Right atrium auricular region (tissue), 2 donors: ENCODE results near the gene DPF3. TPM values are rescaled to one million over a fixed set of nuclear protein-coding genes. Genes with fewer than 3 reads are reported as not detected.

Experiments
- DNase-seq: peaks from one replicate; pipeline ENCODE4 v3.0.0-alpha.2; 2019; ENCODE audit warnings: low spot score
- H3K27ac ChIP-seq, 2 donors: fragments of 200-600 bp; sonication (generic); 1 replicate in 1 of 2; 2 replicates in 1 of 2; pipeline ENCODE4 v1.5.1; 2016 to 2019
- H3K27me3 ChIP-seq, 2 donors: fragments of 200-600 bp; sonication (generic); one replicate each; pipeline versions ENCODE4 v1.5.1 to v1.6.0; 2017 to 2019
- H3K36me3 ChIP-seq: fragments of 200-600 bp; sonication (generic); one replicate; pipeline ENCODE4 v1.5.1; 2016
- H3K4me1 ChIP-seq, 2 donors: fragments of 200-600 bp; sonication (generic); one replicate each; pipeline versions ENCODE4 v1.5.1 to v1.6.0; 2017 to 2019
- H3K4me3 ChIP-seq, 2 donors: fragments of 200-600 bp; sonication (generic); 1 replicate in 1 of 2; 2 replicates in 1 of 2; pipeline ENCODE4 v1.5.1; 2017 to 2019; ENCODE audit warnings: mild to moderate bottlenecking in 1 of 2, moderate library complexity in 1 of 2
- H3K9me3 ChIP-seq, 2 donors: fragments of 200-600 bp; sonication (generic); one replicate each; pipeline ENCODE4 v1.5.1; 2019
- CTCF ChIP-seq, 2 donors: fragments of 200-600 bp; sonication (generic); IDR thresholded peaks; one replicate each; pipeline ENCODE4 v1.5.1; 2019; ENCODE audit warnings: antibody characterized with exemption in 2 of 2
- total RNA-seq, 2 donors: library from RNA; depleted of rRNA; stranded (reverse); fragments of >200 nt; gene quantifications; one replicate each; pipeline ENCODE4 v1.1.0, GENCODE V29; 2016

Gene DPF3
- total RNA-seq, 2 donors from 2014 or later = 14.7 to 26.6 TPM

GRCh38 chr14:72758993-72759392, 134.9 kb downstream of the DPF3 start:
- DNase-seq = no peak
- Histone ChIP-seq H3K9me3 (peaks cover 2 to 49% of the 10 kb centered on the region in 2 donors), H3K4me1 (no peaks in the 10 kb centered on the region), H3K27ac (no peak overlapping the region), H3K4me3 (no peak overlapping the region), H3K36me3 (no peaks in the 10 kb centered on the region), H3K27me3 (no peaks in the 10 kb centered on the region)
- no peak for TF ChIP-seq CTCF (IDR thresholded peaks at IDR 0.05)

- Histone ChIP-seq H3K36me3 (no peaks in the 10 kb centered on the region), H3K27me3 (no peaks in the 10 kb centered on the region), H3K9me3 (peaks cover 2 to 49% of the 10 kb centered on the region in 2 donors), H3K4me3 (no peak overlapping the region), H3K27ac (no peak overlapping the region), H3K4me1 (no peaks in the 10 kb centered on the region)
- no peak for DNase-seq
- no peak for TF ChIP-seq CTCF (IDR thresholded peaks at IDR 0.05)
These were observed 135.5 kb downstream of the DPF3 start for GRCh38 chr14:72758420-72758819.

GRCh38 chr14:72756967-72757366, 136.9 kb downstream of the DPF3 start:
- no peaks in the 10 kb centered on the region for H3K36me3 ChIP-seq
- H3K4me1 ChIP-seq = no peaks in the 10 kb centered on the region
- peak; percentile 9 for DNase-seq
- TF ChIP-seq CTCF (IDR thresholded peaks at IDR 0.05) = no peak
- H3K27ac ChIP-seq = no peak overlapping the region
- H3K4me3 ChIP-seq = no peak overlapping the region
- no peaks in the 10 kb centered on the region for H3K27me3 ChIP-seq
- H3K9me3 ChIP-seq = peaks cover 2 to 39% of the 10 kb centered on the region in 2 donors

- no peak for DNase-seq
- no peak overlapping the region for H3K27ac ChIP-seq
- H3K4me3 ChIP-seq = no peak overlapping the region
- H3K27me3 ChIP-seq = no peaks in the 10 kb centered on the region
- H3K9me3 ChIP-seq = peaks cover 2 to 29% of the 10 kb centered on the region in 2 donors
- no peaks in the 10 kb centered on the region for H3K4me1 ChIP-seq
- no peak for TF ChIP-seq CTCF (IDR thresholded peaks at IDR 0.05)
- H3K36me3 ChIP-seq = no peaks in the 10 kb centered on the region
These were observed 138.1 kb downstream of the DPF3 start for GRCh38 chr14:72755766-72756165.

- H3K4me1 ChIP-seq = no peaks in the 10 kb centered on the region
- no peak overlapping the region for H3K27ac ChIP-seq
- no peak overlapping the region for H3K4me3 ChIP-seq
- no peak for TF ChIP-seq CTCF (IDR thresholded peaks at IDR 0.05)
- H3K36me3 ChIP-seq = no peaks in the 10 kb centered on the region
- DNase-seq = no peak
- H3K27me3 ChIP-seq = no peaks in the 10 kb centered on the region
- H3K9me3 ChIP-seq = peaks cover 0 to 21% of the 10 kb centered on the region in 2 donors
These were observed 139.0 kb downstream of the DPF3 start for GRCh38 chr14:72754949-72755348.

GRCh38 chr14:72753879-72754400, 140.0 kb downstream of the DPF3 start:
- Histone ChIP-seq H3K9me3 (peaks cover 0 to 11% of the 10 kb centered on the region in 2 donors), H3K36me3 (no peaks in the 10 kb centered on the region), H3K4me3 (no peak overlapping the region), H3K4me1 (no peaks in the 10 kb centered on the region), H3K27me3 (no peaks in the 10 kb centered on the region), H3K27ac (no peak overlapping the region)
- no peak for TF ChIP-seq CTCF (IDR thresholded peaks at IDR 0.05)
- DNase-seq = peak; percentile 26
